HuH-7.5 (cell line): ENCODE measurements around the gene LIMS1.

Source experiments
- DNase-seq: peaks from one replicate; pipeline ENCODE4 v3.0.0; 2011; ENCODE audit warnings: low spot score

LIMS1 gene

DNA sequence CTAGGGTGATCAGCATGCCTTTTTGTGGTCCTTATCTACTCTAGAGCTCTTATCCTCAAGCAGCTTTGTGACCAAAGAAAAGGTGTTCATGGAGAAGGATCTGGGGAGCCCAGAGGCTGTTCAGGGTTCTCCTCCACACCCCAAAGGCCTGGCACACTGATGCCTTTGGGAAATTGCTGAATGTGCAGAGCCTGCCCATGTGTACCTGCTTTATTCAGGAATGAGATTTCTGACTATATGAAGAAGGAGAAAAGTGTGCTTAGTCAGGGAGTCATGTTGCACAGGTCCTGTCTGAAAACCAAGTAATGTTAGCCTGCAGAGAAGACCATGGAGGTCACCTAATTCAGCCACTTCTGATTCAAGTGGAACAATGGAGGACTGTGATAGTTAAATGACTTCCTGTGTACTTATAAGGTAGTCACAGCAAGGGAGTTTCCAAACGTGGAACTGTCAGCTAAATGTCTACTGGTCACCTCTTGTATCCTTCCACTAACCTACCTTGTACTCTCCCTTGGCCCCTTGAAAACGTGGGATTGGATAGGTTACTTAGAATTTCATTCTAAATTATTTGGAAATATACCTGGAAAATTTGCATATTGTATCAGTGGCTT, 81.3 kb downstream of the LIMS1 start:
- DNase-seq = no peak

GRCh38 chr2:108616318-108616717, 82.0 kb downstream of the LIMS1 start:
- DNase-seq = no peak

- DNase-seq = no peak
These were observed 82.5 kb downstream of the LIMS1 start for GRCh38 chr2:108616751-108617161.

DNA sequence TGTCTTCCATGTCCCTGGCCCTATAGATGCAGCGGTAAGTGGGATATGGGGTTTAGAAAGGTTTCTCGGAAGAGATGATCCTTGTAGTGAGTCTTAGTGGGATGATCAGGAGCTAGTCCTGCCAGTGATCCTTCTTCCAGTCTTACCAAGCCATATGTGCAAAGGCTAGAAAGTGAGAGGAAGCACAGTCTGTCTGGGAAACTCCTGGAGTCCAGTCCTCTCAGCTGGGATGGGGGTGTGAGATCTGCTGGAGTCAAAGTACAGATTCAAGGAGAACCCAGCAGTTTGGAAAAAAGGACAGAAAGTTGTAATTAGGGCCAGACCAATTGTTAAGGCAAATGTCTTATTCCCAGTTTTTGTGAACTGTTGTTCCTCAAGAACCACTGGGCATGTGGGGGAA, 83.3 kb downstream of the LIMS1 start:
- DNase-seq = no peak

DNA sequence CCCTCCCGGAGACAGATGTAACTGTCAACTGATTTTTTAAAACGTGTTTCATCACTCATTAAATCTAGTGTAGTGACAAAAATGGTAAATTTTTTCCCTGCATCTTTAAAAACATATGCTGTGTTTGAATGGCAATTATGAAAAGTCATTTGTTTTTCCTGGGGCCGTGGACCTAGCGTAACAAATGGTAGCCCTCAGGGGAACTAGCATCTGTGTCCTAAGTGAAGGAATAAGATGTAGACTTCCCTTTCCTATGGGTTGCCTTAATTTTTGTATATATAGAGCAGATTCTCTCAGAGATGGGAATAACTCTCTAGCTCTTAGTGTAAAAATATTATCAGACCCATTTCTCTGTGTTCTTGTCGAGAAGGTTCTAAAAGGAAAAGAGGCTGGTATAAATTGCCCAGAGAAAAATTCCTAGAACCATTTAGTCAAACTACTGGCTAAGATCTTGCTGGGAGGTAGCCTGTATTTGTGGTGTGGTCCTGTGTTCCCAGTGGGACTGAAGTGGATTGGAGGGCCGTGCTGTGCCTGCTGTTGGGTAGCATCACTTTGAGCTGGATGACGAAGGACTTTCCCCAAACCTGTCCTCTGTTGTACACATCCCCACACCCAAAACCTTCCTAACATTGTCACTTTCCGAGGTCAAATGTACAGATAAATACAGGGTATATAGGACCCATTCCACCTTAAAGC, 85.8 kb downstream of the LIMS1 start:
- DNase-seq = no peak

DNA sequence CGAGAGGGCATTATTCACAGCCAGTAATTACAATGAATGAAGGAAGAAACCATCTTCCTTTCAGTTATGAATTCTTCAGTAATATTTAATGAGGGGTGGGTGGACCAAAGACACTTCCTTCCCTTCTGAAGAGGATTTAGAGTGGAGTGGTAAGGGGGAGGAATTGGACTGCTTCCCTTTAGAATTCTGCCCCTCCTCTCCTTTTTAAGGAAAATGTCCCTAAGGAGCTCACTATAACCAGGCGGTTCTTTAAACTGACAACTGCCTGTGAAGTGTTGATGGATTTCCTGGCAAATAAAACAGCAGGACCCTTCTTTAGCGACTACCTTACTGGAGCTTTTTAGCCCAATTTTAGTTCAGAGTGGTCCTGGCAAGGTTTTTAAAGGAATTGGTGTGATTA, 86.4 kb downstream of the LIMS1 start:
- DNase-seq = no peak

- no peak for DNase-seq
These were observed 86.9 kb downstream of the LIMS1 start for GRCh38 chr2:108621087-108621559.

- DNase-seq = no peak
These were observed 87.7 kb downstream of the LIMS1 start for GRCh38 chr2:108621687-108622681.

DNA sequence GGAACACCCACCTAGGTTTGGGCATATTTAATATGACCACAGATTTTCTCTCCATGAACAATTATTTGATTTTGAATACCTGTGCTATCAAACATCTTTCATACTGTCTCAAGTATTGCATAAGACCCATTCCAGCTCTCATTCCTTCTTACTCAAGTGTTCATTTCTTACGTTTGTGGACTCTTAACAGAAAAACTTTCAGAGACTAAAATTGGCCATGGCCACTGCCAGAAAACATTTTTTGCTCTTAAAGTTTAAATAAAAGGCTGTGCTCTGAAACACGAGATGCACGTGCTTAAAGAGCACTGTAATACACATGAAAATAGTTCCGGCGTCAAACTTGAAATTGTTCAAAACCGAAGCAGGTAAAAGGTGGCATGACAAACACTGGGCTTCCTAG, 89.3 kb downstream of the LIMS1 start:
- no peak for DNase-seq

DNA sequence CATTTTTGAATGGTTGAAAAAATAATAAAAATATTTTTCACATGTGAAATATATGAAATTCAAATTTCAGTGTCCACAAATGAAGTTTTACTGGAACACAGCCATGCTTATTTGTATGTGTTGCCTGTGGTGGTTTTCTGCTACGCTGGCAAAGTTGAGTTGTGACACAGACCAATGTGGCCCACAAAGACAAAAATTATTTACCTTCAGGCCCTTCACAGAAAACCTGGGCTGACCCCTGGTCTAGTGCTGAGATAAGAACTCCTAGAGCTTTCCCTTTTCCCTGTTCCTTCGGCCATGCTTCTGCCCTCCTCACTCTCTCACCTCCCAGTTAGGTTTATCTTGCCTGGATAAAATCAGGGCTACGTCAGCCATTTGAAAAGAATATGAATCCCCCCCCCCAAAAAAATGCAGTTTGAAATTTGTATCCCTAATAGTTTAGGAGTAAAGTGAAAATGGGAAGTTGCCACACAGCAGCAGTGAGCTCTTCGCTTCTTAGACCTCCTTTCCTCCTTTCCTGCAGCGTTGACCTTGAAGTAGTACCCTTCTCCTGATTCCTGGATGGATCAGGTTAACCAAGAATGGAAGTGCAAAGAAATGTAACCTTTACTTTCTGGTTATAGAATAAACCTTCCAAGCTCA, 91.0 kb downstream of the LIMS1 start:
- no peak for DNase-seq

DNA sequence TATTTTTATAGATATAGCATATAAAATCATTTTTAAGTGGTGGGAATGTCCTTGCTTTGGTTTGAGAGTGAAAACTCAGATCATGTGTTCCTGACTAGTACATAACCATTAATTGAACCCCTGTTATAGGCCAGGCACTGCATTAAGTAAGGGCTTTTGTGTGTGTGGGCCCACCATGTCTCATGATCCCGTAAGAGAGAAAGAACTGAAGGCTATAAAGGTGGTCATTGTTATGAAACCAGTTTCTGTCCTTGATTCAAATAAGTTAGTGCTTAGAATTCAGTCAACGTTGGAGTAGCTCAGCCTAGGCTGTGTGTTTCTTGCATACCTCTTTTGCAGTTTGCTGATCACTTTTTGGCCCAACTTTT, 91.5 kb downstream of the LIMS1 start:
- DNase-seq = no peak

- DNase-seq = no peak
These were observed 92.7 kb downstream of the LIMS1 start for GRCh38 chr2:108626995-108627394.

DNA sequence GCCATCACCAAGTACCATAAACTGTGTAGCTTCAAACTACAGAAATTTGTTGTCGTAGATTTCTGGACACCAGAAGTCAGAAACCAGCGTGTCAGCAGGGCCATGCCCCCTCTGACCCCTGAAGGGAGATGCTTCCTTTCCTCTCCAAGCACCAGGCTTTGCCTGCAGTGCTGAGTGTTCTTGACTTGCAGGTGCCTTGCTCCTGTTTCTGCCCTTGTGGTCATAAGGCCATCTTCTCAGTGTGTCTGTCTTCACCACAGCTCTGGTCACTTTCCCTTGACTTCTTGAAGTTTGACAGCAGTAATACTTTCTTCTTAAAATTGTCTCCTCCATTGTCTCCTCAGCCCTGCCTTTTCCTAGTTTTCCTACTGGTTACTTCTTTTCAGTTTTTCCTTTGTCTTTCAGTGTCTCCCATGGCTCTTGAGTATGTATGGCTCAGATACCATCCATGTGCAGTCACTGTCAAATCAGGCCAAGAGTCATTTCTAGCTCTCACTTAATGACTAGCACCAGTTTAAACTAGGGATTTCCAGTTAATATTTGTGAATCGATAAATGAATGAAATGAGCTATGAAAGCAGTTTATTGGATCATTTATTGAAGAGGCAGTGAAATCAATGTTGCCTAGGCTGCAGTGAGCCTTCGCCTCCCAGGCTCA, 93.8 kb downstream of the LIMS1 start:
- DNase-seq = no peak

DNA sequence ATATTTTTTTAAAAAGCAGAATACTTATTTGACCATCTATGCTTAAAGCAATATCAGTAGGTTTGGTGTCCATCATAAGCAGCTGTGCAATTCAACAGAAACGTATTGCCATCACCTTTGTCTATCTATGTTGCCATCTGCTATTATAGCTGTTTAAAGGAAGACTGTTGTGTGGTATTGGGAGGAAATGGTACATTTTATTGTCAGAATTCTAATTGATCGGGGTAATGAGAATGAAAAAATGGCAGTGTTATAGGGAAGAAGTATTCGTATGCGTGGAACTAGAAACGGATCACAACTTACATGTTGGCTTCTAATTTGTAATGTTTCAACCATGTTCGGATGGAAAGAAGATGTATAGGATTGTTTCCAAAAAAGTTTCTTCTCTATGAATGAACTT, 94.7 kb downstream of the LIMS1 start:
- DNase-seq = no peak

DNA sequence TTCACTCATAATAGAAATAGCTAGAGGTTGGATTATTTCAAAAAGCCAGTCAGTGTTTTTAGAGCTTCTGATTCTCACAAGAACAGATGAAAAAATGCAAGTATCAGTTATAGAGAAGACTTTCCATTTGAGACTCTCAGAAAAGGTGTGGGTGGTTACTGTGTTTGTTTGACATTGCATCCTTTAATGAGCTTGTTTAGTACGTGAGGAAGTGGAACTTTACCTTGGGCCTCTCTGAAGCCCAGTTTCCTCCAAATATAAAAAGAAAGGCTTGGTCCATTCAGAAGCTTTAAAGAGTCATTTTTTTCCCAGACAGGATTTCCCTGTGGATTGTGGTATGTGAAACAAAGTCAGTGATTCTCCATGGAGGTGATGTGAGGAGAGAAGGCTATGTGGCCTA, 95.1 kb downstream of the LIMS1 start:
- no peak for DNase-seq

- DNase-seq = no peak
These were observed 96.5 kb downstream of the LIMS1 start for GRCh38 chr2:108630567-108631405.

DNA sequence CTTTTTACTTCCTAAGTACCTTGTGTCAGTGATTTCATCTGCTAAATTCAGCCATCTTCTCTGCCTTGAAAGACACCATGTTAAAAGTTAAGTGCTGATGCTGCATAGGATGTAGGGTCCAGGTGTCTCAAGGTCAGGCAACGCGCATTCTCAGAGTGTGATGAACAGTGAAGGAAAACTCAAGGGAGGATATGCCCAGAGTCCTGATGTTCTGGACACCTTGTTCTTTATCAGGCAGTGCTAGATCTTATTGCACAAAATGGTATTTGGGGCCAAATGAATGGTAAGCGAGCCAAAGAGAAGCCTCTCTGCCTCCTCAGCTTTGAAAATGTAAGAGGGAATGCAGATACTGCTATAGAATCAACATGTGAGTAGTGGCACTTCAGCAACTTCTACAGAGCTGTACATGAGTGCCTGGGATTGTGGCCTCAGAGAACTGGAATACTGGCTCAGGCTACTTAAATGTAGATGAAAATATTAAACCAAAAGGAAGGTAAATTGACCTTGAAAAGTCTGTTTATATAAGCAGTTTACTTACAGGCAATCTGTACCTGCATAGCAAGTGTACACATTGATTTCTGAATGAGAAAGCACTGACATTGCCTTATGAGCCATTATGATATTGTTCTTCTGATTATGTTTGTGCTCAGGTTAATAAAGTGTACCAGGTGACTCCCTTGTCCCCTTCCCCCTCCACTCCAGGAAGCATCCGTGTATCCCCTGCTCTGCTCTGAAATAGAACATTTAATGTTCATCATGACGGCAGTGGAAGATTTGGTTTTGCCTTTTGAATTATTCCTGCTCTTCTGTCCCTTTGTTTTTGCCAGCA, 98.3 kb downstream of the LIMS1 start:
- DNase-seq = no peak

DNA sequence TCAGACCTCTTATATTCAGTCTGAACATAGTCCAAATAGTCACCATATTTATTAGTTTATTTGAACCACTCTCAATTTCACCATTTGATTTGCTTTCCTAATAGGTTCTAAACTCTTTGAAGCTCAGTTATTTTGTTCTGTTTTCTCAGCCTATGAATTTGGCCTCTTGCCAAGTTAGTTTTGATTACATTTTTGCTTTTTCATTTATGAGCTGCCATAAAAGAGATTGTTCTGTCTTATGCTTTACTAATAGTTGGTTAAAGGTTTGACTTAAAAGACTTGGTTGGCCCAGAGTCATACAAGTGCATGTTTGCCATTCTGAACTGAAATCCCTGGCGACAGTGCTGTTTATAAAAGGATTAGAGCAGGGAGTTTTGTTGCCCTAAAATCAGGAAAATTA, 99.1 kb downstream of the LIMS1 start:
- DNase-seq = no peak

DNA sequence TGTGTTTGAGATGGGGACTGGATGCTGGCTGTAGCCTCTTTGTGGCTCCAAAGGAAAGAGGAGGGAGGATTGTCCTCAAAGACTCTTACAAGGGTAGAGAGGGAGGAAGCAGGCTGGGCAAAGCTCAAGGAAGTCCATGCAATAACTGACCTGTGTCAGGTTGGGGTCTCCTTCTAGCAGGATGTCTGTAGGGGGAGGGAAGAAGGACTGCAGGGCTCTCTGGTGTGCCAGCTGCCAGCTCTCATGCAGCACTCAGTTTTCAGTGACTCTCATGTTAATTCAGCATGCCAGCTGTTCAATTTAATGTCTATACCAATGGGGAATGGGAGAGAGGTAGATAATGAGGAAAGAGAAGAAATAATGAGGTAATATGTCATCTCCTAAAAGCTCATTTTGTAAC, 99.7 kb downstream of the LIMS1 start:
- no peak for DNase-seq

GRCh38 chr2:108634576-108635160, 100.4 kb downstream of the LIMS1 start:
- no peak for DNase-seq
